Measurements from ENCODE around the gene ETS2. TPM values are rescaled to one million over a fixed set of nuclear protein-coding genes. Genes with fewer than 3 reads are reported as not detected.

The ETS2 gene
- total RNA-seq, 1 donor from 2014 or later = 16.2 TPM

- H3K36me3 Mint-ChIP-seq (ENCODE audit: unreplicated experiment) = peaks cover 21% of the 10 kb centered on the region
- H3K27ac Mint-ChIP-seq (ENCODE audit: unreplicated experiment) = no peak overlapping the region
- no peaks in the 10 kb centered on the region for H3K27me3 Mint-ChIP-seq (ENCODE audit: unreplicated experiment)
- peaks cover 5% of the 10 kb centered on the region for H3K4me1 Mint-ChIP-seq (ENCODE audit: low read depth, unreplicated experiment)
- DNase-seq = no peak
- H3K9me3 Mint-ChIP-seq (ENCODE audit: unreplicated experiment) = peaks cover 11% of the 10 kb centered on the region
- TF ChIP-seq, protein P1, sequence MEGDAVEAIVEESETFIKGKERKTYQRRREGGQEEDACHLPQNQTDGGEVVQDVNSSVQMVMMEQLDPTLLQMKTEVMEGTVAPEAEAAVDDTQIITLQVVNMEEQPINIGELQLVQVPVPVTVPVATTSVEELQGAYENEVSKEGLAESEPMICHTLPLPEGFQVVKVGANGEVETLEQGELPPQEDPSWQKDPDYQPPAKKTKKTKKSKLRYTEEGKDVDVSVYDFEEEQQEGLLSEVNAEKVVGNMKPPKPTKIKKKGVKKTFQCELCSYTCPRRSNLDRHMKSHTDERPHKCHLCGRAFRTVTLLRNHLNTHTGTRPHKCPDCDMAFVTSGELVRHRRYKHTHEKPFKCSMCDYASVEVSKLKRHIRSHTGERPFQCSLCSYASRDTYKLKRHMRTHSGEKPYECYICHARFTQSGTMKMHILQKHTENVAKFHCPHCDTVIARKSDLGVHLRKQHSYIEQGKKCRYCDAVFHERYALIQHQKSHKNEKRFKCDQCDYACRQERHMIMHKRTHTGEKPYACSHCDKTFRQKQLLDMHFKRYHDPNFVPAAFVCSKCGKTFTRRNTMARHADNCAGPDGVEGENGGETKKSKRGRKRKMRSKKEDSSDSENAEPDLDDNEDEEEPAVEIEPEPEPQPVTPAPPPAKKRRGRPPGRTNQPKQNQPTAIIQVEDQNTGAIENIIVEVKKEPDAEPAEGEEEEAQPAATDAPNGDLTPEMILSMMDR (IDR thresholded peaks at IDR 0.05; ENCODE audit: partially characterized antibody, unreplicated experiment) = no peak
- no peak overlapping the region for H3K4me3 Mint-ChIP-seq (ENCODE audit: unreplicated experiment)
Observed at GRCh38 chr21:38777531-38777930, 28.2 kb upstream of the ETS2 start.

GRCh38 chr21:38780879-38781278, 24.9 kb upstream of the ETS2 start:
- no peaks in the 10 kb centered on the region for H3K4me1 Mint-ChIP-seq (ENCODE audit: low read depth, unreplicated experiment)
- peaks cover 14% of the 10 kb centered on the region for H3K9me3 Mint-ChIP-seq (ENCODE audit: unreplicated experiment)
- peaks cover 27% of the 10 kb centered on the region for H3K36me3 Mint-ChIP-seq (ENCODE audit: unreplicated experiment)
- TF ChIP-seq, protein P1 (IDR thresholded peaks at IDR 0.05; ENCODE audit: partially characterized antibody, unreplicated experiment) = no peak
- no peak for DNase-seq
- H3K27me3 Mint-ChIP-seq (ENCODE audit: unreplicated experiment) = no peaks in the 10 kb centered on the region
- no peak overlapping the region for H3K4me3 Mint-ChIP-seq (ENCODE audit: unreplicated experiment)
- no peak overlapping the region for H3K27ac Mint-ChIP-seq (ENCODE audit: unreplicated experiment)

GRCh38 chr21:38784458-38785266, 21.1 kb upstream of the ETS2 start:
- Mint-ChIP-seq H3K4me3 (ENCODE audit: unreplicated experiment) (no peak overlapping the region), H3K27ac (ENCODE audit: unreplicated experiment) (no peak overlapping the region), H3K4me1 (ENCODE audit: low read depth, unreplicated experiment) (peaks cover 9% of the 10 kb centered on the region), H3K27me3 (ENCODE audit: unreplicated experiment) (no peaks in the 10 kb centered on the region), H3K36me3 (ENCODE audit: unreplicated experiment) (peaks cover 22% of the 10 kb centered on the region), H3K9me3 (ENCODE audit: unreplicated experiment) (peaks cover 16% of the 10 kb centered on the region)
- TF ChIP-seq, protein P1 (IDR thresholded peaks at IDR 0.05; ENCODE audit: partially characterized antibody, unreplicated experiment) = no peak
- DNase-seq = no peak

GRCh38 chr21:38785483-38785882, 20.2 kb upstream of the ETS2 start:
- DNase-seq = no peak
- Mint-ChIP-seq H3K27me3 (ENCODE audit: unreplicated experiment) (no peaks in the 10 kb centered on the region), H3K27ac (ENCODE audit: unreplicated experiment) (no peak overlapping the region), H3K4me3 (ENCODE audit: unreplicated experiment) (no peak overlapping the region), H3K9me3 (ENCODE audit: unreplicated experiment) (peaks cover 16% of the 10 kb centered on the region), H3K36me3 (ENCODE audit: unreplicated experiment) (peaks cover 22% of the 10 kb centered on the region), H3K4me1 (ENCODE audit: low read depth, unreplicated experiment) (peaks cover 9% of the 10 kb centered on the region)
- TF ChIP-seq, protein P1 (IDR thresholded peaks at IDR 0.05; ENCODE audit: partially characterized antibody, unreplicated experiment) = no peak

DNA sequence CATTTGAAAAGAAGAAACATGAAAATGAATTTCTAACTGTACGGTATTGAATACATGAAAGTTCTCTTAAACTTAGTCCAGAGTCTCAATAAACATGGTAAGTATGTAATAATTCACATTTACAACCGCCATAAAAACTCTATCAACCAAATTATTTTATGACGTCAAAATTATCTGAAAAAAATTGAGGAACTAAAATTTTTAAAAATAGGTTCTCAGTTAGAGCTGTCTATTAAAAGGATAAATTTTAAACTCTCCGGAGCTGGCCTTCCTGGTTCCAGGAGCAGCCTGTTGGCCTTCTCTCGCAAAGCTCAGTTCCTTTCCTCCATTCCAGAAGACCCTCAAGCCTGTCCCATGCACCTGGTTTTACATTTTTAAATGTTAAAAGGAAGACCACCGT, 18.7 kb upstream of the ETS2 start:
- H3K27me3 Mint-ChIP-seq (ENCODE audit: unreplicated experiment) = peaks cover 1% of the 10 kb centered on the region
- DNase-seq = no peak
- no peak overlapping the region for H3K27ac Mint-ChIP-seq (ENCODE audit: unreplicated experiment)
- H3K4me1 Mint-ChIP-seq (ENCODE audit: low read depth, unreplicated experiment) = peaks cover 9% of the 10 kb centered on the region
- no peak overlapping the region for H3K4me3 Mint-ChIP-seq (ENCODE audit: unreplicated experiment)
- TF ChIP-seq, protein P1 (IDR thresholded peaks at IDR 0.05; ENCODE audit: partially characterized antibody, unreplicated experiment) = no peak
- peaks cover 10% of the 10 kb centered on the region for H3K9me3 Mint-ChIP-seq (ENCODE audit: unreplicated experiment)
- H3K36me3 Mint-ChIP-seq (ENCODE audit: unreplicated experiment) = peaks cover 17% of the 10 kb centered on the region

Measured in glutamatergic neuron (in vitro differentiated cells).